Trophoblast cell (in vitro differentiated cells and primary cell): ENCODE measurements around the gene HNRNPD.
A peak's percentile ranks its signal among the peaks of the same experiment; 100 is the strongest.
"Not testable (repeated sequence)": the region's sequence is repeated elsewhere in the genome, so short reads cannot be mapped to it uniquely, and the experiment has no call there.

Experiments used
- DNase-seq, 2 donors: peaks; one replicate each; pipeline ENCODE4 v3.0.0-alpha.2; 2016
- H2AFZ ChIP-seq: 2 replicates; pipeline ENCODE4 v1.6.1; 2013; ENCODE audit warnings: low read length, moderate library complexity, mild to moderate bottlenecking; ENCODE audit not compliant: insufficient read depth, poor library complexity
- H2AK5ac ChIP-seq: 2 replicates; pipeline ENCODE4 v1.6.1; 2013; ENCODE audit warnings: mild to moderate bottlenecking, low read length
- H2BK120ac ChIP-seq: 2 replicates; pipeline ENCODE4 v1.6.1; 2013; ENCODE audit warnings: low read length, mild to moderate bottlenecking, moderate library complexity; ENCODE audit not compliant: insufficient read depth, poor library complexity
- H2BK12ac ChIP-seq: 2 replicates; pipeline ENCODE4 v1.6.1; 2013; ENCODE audit warnings: mild to moderate bottlenecking, low read length, moderate library complexity
- H2BK5ac ChIP-seq: 2 replicates; pipeline ENCODE4 v1.6.1; 2013; ENCODE audit warnings: low read length, low read depth, moderate library complexity, mild to moderate bottlenecking; ENCODE audit not compliant: poor library complexity
- H3K14ac ChIP-seq: 2 replicates; pipeline ENCODE4 v1.6.1; 2013; ENCODE audit warnings: mild to moderate bottlenecking, low read length
- H3K18ac ChIP-seq: 2 replicates; pipeline ENCODE4 v1.6.1; 2013; ENCODE audit warnings: mild to moderate bottlenecking, low read length
- H3K23ac ChIP-seq: 2 replicates; pipeline ENCODE4 v1.6.1; 2013; ENCODE audit warnings: low read length
- H3K27ac ChIP-seq: 2 replicates; pipeline ENCODE4 v1.5.1; 2013; ENCODE audit warnings: low read depth, mild to moderate bottlenecking, inconsistent platforms, low read length, moderate library complexity
- H3K27me3 ChIP-seq: 2 replicates; pipeline ENCODE4 v1.6.1; 2013; ENCODE audit warnings: inconsistent platforms, mild to moderate bottlenecking, low read length, moderate library complexity; ENCODE audit not compliant: insufficient read depth
- H3K36me3 ChIP-seq, 2 experiments: 1 replicate in 1 of 2; 2 replicates in 1 of 2; pipeline ENCODE4 v1.6.1; 2013; ENCODE audit warnings: low read length in 2 of 2, mild to moderate bottlenecking in 2 of 2, moderate library complexity in 1 of 2; ENCODE audit not compliant: insufficient read depth in 2 of 2, control insufficient read depth in 1 of 2
- H3K4ac ChIP-seq: 2 replicates; pipeline ENCODE4 v1.6.1; 2013; ENCODE audit warnings: low read depth, mild to moderate bottlenecking, low read length, moderate library complexity
- H3K4me1 ChIP-seq, 2 experiments: 1 replicate in 1 of 2; 2 replicates in 1 of 2; pipeline ENCODE4 v1.6.1; 2013; ENCODE audit warnings: low read length in 2 of 2, mild to moderate bottlenecking in 2 of 2, moderate library complexity in 1 of 2; ENCODE audit not compliant: insufficient read depth in 2 of 2, control insufficient read depth in 1 of 2
- H3K4me2 ChIP-seq: 2 replicates; pipeline ENCODE4 v1.6.1; 2013; ENCODE audit warnings: inconsistent platforms, mild to moderate bottlenecking, low read length, moderate library complexity
- H3K4me3 ChIP-seq: 2 replicates; pipeline ENCODE4 v1.5.1; 2013; ENCODE audit warnings: mild to moderate bottlenecking, low read depth, low read length, inconsistent platforms
- H3K79me1 ChIP-seq: one replicate; pipeline ENCODE4 v1.6.1; 2013; ENCODE audit warnings: low read length
- H3K79me2 ChIP-seq: 2 replicates; pipeline ENCODE4 v1.6.1; 2013; ENCODE audit warnings: low read length, mild to moderate bottlenecking; ENCODE audit not compliant: control insufficient read depth, insufficient read depth, poor library complexity
- H3K9ac ChIP-seq: 2 replicates; pipeline ENCODE4 v1.6.1; 2013; ENCODE audit warnings: mild to moderate bottlenecking, low read length
- H3K9me3 ChIP-seq: 2 replicates; pipeline ENCODE4 v1.6.1; 2013; ENCODE audit warnings: low read depth, mild to moderate bottlenecking, control low read depth, inconsistent platforms, low read length; ENCODE audit not compliant: insufficient read depth
- H4K12ac ChIP-seq: 2 replicates; pipeline ENCODE4 v1.6.1; 2013; ENCODE audit warnings: low read depth, mild to moderate bottlenecking, low read length, moderate library complexity
- H4K8ac ChIP-seq: 2 replicates; pipeline ENCODE4 v1.6.1; 2013; ENCODE audit warnings: low read depth, mild to moderate bottlenecking, low read length, moderate library complexity
- H4K91ac ChIP-seq: one replicate; pipeline ENCODE4 v1.6.1; 2013; ENCODE audit warnings: low read depth, mild to moderate bottlenecking, low read length, moderate library complexity
- WGBS: extraction: QIAGEN DNeasy Blood & Tissue Kit; methylation state at CpG from one replicate; pipeline ENCODE4 v1.1.7; 2013; ENCODE audit warnings: missing lambda C conversion rate; ENCODE audit not compliant: insufficient read length, insufficient coverage; ENCODE audit errors: extremely low coverage; 5-methylcytosine and 5-hydroxymethylcytosine counted together

Gene HNRNPD

GRCh38 chr4:82333641-82334040 lies 40.1 kb downstream of the HNRNPD start:
- H4K12ac ChIP-seq, H4K91ac ChIP-seq, H3K27ac ChIP-seq, DNase-seq, H3K4me3 ChIP-seq, H3K4me1 ChIP-seq, H3K27me3 ChIP-seq, H3K18ac ChIP-seq, H2BK120ac ChIP-seq, H3K79me1 ChIP-seq, H3K79me2 ChIP-seq, H3K4ac ChIP-seq, H3K36me3 ChIP-seq, H2AK5ac ChIP-seq, H3K14ac ChIP-seq, H2BK5ac ChIP-seq, H2BK12ac ChIP-seq, H4K8ac ChIP-seq, H2AFZ ChIP-seq, H3K9ac ChIP-seq, H3K23ac ChIP-seq, H3K9me3 ChIP-seq, H3K4me2 ChIP-seq: not testable (repeated sequence)
- no CpG with 5 or more reads among the region's 9 CpGs for WGBS

DNA sequence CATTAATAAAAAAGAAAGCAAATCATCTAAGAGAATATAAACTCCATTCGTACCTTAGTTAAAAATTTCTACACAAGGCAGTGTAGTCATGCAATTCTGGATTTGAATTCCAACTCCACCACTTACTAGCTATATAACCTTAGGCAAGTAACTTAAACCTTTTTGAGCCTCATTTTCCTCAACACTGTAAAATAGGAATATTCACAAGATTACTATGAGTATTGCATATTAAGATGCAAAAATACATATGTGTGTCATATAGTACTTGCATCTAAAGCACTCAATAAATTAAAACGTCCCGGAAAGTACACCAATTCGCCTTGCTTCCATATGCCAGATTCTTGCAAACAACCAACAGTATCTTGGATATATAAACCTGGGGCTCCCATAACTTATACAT lies 42.0 kb downstream of the HNRNPD start:
- no peak overlapping the region for H3K18ac ChIP-seq
- no peak overlapping the region for H3K14ac ChIP-seq
- H3K4me1 ChIP-seq, result no peaks in the 10 kb centered on the region
- no peaks in the 10 kb centered on the region for H3K79me1 ChIP-seq
- no peak overlapping the region for H3K4me3 ChIP-seq
- H3K4ac ChIP-seq, result no peak overlapping the region
- H3K27me3 ChIP-seq, result no peaks in the 10 kb centered on the region
- no peak overlapping the region for H4K8ac ChIP-seq
- WGBS, result no CpG with 5 or more reads among the region's 4 CpGs
- no peak overlapping the region for H3K4me2 ChIP-seq
- H2AFZ ChIP-seq, result no peak overlapping the region
- no peak overlapping the region for H2BK12ac ChIP-seq
- H4K91ac ChIP-seq, result no peak overlapping the region
- H3K9me3 ChIP-seq, result peaks cover 3% of the 10 kb centered on the region
- DNase-seq, result no peak
- no peak overlapping the region for H2BK120ac ChIP-seq
- H3K23ac ChIP-seq, result no peak overlapping the region
- no peaks in the 10 kb centered on the region for H3K79me2 ChIP-seq
- H3K36me3 ChIP-seq, result no peaks in the 10 kb centered on the region
- H2BK5ac ChIP-seq, result no peak overlapping the region
- no peak overlapping the region for H3K9ac ChIP-seq
- no peak overlapping the region for H4K12ac ChIP-seq
- no peak overlapping the region for H3K27ac ChIP-seq
- no peak overlapping the region for H2AK5ac ChIP-seq

GRCh38 chr4:82320351-82320750 lies 53.4 kb downstream of the HNRNPD start:
- DNase-seq, result peak; percentile 7 to 60
- no peak overlapping the region for H3K23ac ChIP-seq
- H3K4me1 ChIP-seq, result no peaks in the 10 kb centered on the region
- no peak overlapping the region for H3K27ac ChIP-seq
- H3K9ac ChIP-seq, result no peak overlapping the region
- H3K79me1 ChIP-seq, result no peaks in the 10 kb centered on the region
- no peaks in the 10 kb centered on the region for H3K79me2 ChIP-seq
- no peak overlapping the region for H2BK120ac ChIP-seq
- H2AFZ ChIP-seq, result no peak overlapping the region
- H4K8ac ChIP-seq, result no peak overlapping the region
- H3K14ac ChIP-seq, result no peak overlapping the region
- no peaks in the 10 kb centered on the region for H3K27me3 ChIP-seq
- no peak overlapping the region for H4K91ac ChIP-seq
- no peak overlapping the region for H2BK12ac ChIP-seq
- H3K4me3 ChIP-seq, result no peak overlapping the region
- WGBS, result no CpG with 5 or more reads among the region's 4 CpGs
- no peak overlapping the region for H3K18ac ChIP-seq
- H3K36me3 ChIP-seq, result no peaks in the 10 kb centered on the region
- no peak overlapping the region for H4K12ac ChIP-seq
- H3K9me3 ChIP-seq, result no peaks in the 10 kb centered on the region
- no peak overlapping the region for H2AK5ac ChIP-seq
- no peak overlapping the region for H3K4ac ChIP-seq
- no peak overlapping the region for H2BK5ac ChIP-seq
- H3K4me2 ChIP-seq, result no peak overlapping the region

DNA sequence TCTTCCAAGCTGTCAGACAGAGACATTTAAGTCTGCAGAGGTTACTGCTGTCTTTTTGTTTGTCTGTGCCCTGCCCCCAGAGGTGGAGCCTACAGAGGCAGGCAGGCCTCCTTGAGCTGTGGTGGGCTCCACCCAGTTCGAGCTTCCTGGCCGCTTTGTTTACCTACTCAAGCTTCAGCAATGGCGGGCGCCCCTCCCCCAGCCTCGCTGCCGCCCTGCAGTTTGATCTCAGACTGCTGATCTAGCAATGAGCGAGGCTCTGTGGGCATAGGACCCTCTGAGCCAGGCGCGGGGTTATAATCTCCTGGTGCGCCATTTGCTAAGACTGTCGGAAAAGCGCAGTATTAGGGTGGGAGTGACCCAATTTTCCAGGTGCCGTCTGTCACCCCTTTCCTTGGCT lies 70.7 kb downstream of the HNRNPD start:
- H3K79me1 ChIP-seq, H3K79me2 ChIP-seq, H4K8ac ChIP-seq, H2AFZ ChIP-seq, H2AK5ac ChIP-seq, H3K27me3 ChIP-seq, H4K12ac ChIP-seq, H3K4me3 ChIP-seq, H3K4me1 ChIP-seq, H3K27ac ChIP-seq, DNase-seq, H3K14ac ChIP-seq, H4K91ac ChIP-seq, H3K36me3 ChIP-seq, H3K9me3 ChIP-seq, H2BK5ac ChIP-seq, H2BK120ac ChIP-seq, H3K9ac ChIP-seq, H2BK12ac ChIP-seq, H3K18ac ChIP-seq, H3K4ac ChIP-seq, H3K4me2 ChIP-seq, H3K23ac ChIP-seq: not testable (repeated sequence)
- no CpG with 5 or more reads among the region's 13 CpGs for WGBS
